Measurements from ENCODE around the gene SLC39A11. TPM values are rescaled to one million over a fixed set of nuclear protein-coding genes. Genes with fewer than 3 reads are reported as not detected.

SLC39A11 gene
- polyA plus RNA-seq, 3 donors: 16.6 to 27.9 (median 26.6) TPM

GRCh38 chr17:72711521-72712310 lies 380.8 kb downstream of the SLC39A11 start:
- TF ChIP-seq CTCF (IDR thresholded peaks at IDR 0.05): no peak
- Histone ChIP-seq H3K9me3 (replicated peaks in 1 of 2; ENCODE audit: control insufficient read depth in 1 of 2, insufficient read depth in 1 of 2, low read length in 2 of 2) (peaks cover 0 to 12% of the 10 kb centered on the region in 2 donors), H3K4me2 (replicated peaks; ENCODE audit: extremely low read depth, low read length, poor library complexity, severe bottlenecking) (no peak overlapping the region), H2AFZ (ENCODE audit: insufficient read depth, low read depth, low read length, poor library complexity, severe bottlenecking) (no peak overlapping the region), H3K9ac (ENCODE audit: insufficient read depth, low read length, poor library complexity, severe bottlenecking) (no peak overlapping the region), H3K79me2 (ENCODE audit: insufficient read depth, low read length) (no peaks in the 10 kb centered on the region), H3K27ac (ENCODE audit: low read depth in 1 of 2, low read length in 2 of 2) (peak overlapping the region in 1 of 2 donors; percentile 21), H3K36me3 (replicated peaks in 1 of 2; ENCODE audit: control insufficient read depth in 1 of 2, insufficient read depth in 2 of 2, low read length in 2 of 2) (peaks cover 6 to 24% of the 10 kb centered on the region in 2 donors), H3K4me1 (ENCODE audit: control insufficient read depth in 1 of 2, insufficient read depth in 2 of 2, low read length in 2 of 2) (peaks cover 17 to 27% of the 10 kb centered on the region in 2 donors), H3K4me3 (replicated peaks in 1 of 3; ENCODE audit: low read depth in 2 of 3, low read length in 3 of 3) (no peak overlapping the region), H3K27me3 (ENCODE audit: control insufficient read depth in 2 of 2, insufficient read depth in 2 of 2, low read length in 2 of 2) (no peaks in the 10 kb centered on the region), H4K20me1 (ENCODE audit: insufficient read depth, low read length) (no peaks in the 10 kb centered on the region)
- H3K4me1 Mint-ChIP-seq: peaks cover 23% of the 10 kb centered on the region
- peak overlapping the region in 2 of 7 donors; percentile 42 to 55 for H3K27ac Mint-ChIP-seq
- WGBS (ENCODE audit: insufficient coverage): 100% methylated on average over 3 of the region's 3 CpGs
- H3K36me3 Mint-ChIP-seq: peaks cover 42 to 55% of the 10 kb centered on the region in 2 donors
- DNase-seq: peak in 1 of 3 donors; percentile 19
- H3K4me3 Mint-ChIP-seq: no peak overlapping the region
- intact Hi-C loops (cut with micrococcal nuclease): no loop called here
- peaks cover 4 to 15% (median 12%) of the 10 kb centered on the region in 7 donors for H3K9me3 Mint-ChIP-seq
- H3K27me3 Mint-ChIP-seq (ENCODE audit: low read depth in 3 of 3): peaks cover 0 to 2% (median 0%) of the 10 kb centered on the region in 3 donors

GRCh38 chr17:72710834-72711233 lies 381.7 kb downstream of the SLC39A11 start:
- intact Hi-C loops (cut with micrococcal nuclease): no loop called here
- WGBS (ENCODE audit: insufficient coverage): 0% methylated on average over 1 of the region's 1 CpG
- H3K4me1 Mint-ChIP-seq: peaks cover 23% of the 10 kb centered on the region
- H4K20me1 ChIP-seq (ENCODE audit: insufficient read depth, low read length): no peaks in the 10 kb centered on the region
- peaks cover 4 to 15% (median 12%) of the 10 kb centered on the region in 7 donors for H3K9me3 Mint-ChIP-seq
- H3K9ac ChIP-seq (ENCODE audit: insufficient read depth, low read length, poor library complexity, severe bottlenecking): no peak overlapping the region
- no peaks in the 10 kb centered on the region for H3K27me3 Mint-ChIP-seq (ENCODE audit: low read depth in 3 of 3)
- no peaks in the 10 kb centered on the region for H3K27me3 ChIP-seq (ENCODE audit: control insufficient read depth in 2 of 2, insufficient read depth in 2 of 2, low read length in 2 of 2)
- peaks cover 6 to 27% of the 10 kb centered on the region in 2 donors for H3K36me3 ChIP-seq (replicated peaks in 1 of 2; ENCODE audit: control insufficient read depth in 1 of 2, insufficient read depth in 2 of 2, low read length in 2 of 2)
- no peak overlapping the region for H3K4me2 ChIP-seq (replicated peaks; ENCODE audit: extremely low read depth, low read length, poor library complexity, severe bottlenecking)
- H3K9me3 ChIP-seq (replicated peaks in 1 of 2; ENCODE audit: control insufficient read depth in 1 of 2, insufficient read depth in 1 of 2, low read length in 2 of 2): peaks cover 0 to 12% of the 10 kb centered on the region in 2 donors
- peaks cover 17 to 27% of the 10 kb centered on the region in 2 donors for H3K4me1 ChIP-seq (ENCODE audit: control insufficient read depth in 1 of 2, insufficient read depth in 2 of 2, low read length in 2 of 2)
- peak overlapping the region in 4 of 7 donors; percentile 6 to 58 (median 44) for H3K27ac Mint-ChIP-seq
- peak in 1 of 3 donors; percentile 11 for DNase-seq
- peak overlapping the region in 1 of 2 donors; percentile 21 for H3K27ac ChIP-seq (ENCODE audit: low read depth in 1 of 2, low read length in 2 of 2)
- H2AFZ ChIP-seq (ENCODE audit: insufficient read depth, low read depth, low read length, poor library complexity, severe bottlenecking): no peak overlapping the region
- no peak overlapping the region for H3K4me3 ChIP-seq (replicated peaks in 1 of 3; ENCODE audit: low read depth in 2 of 3, low read length in 3 of 3)
- TF ChIP-seq CTCF (IDR thresholded peaks at IDR 0.05): no peak
- no peak overlapping the region for H3K4me3 Mint-ChIP-seq
- peaks cover 45 to 55% of the 10 kb centered on the region in 2 donors for H3K36me3 Mint-ChIP-seq
- no peaks in the 10 kb centered on the region for H3K79me2 ChIP-seq (ENCODE audit: insufficient read depth, low read length)
